ENCODE measurements around the gene TCF20. TPM values are rescaled to one million over a fixed set of nuclear protein-coding genes. Genes with fewer than 3 reads are reported as not detected.

TCF20 gene
- total RNA-seq, 1 donor from 2014 or later, result 112 TPM

DNA sequence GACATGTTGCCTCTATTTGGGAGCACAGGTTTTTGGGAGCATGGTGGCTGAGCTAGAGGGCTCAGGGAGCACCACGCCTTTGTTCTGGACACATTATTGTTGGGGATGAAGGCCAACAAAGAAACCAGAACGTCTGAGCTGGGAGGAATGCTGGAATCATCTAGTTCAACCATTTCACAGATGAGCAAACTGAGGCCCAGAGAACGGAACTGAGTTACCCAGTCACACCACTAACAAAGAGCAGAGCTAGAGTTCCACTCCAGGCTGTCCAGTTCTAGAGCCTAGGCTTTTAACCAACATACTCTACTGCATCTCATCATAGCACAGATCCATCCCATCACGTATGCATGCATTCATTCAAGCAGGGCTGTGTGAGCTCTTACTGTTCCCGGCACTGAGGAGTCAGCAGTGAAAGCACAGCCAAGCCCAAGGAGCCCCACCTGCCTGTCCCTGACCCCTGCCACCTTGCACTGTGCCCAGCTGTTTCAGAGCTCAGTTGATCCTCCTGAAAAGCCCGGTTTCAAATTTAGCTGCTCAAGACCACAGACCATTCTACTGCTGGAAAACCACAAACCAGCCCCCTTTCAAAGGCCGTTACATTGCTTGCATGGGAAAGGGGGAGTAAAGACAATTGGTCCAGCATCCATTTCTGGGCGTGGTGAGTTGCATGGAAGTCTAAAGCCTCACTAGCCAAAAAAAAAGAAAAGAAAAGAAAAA lies 16.9 kb upstream of the TCF20 start:
- Mint-ChIP-seq H3K27ac (ENCODE audit: unreplicated experiment) (no peak overlapping the region), H3K27me3 (ENCODE audit: unreplicated experiment) (peaks cover 13% of the 10 kb centered on the region), H3K4me3 (ENCODE audit: unreplicated experiment) (no peak overlapping the region), H3K9me3 (ENCODE audit: unreplicated experiment) (peaks cover 9% of the 10 kb centered on the region), H3K36me3 (ENCODE audit: unreplicated experiment) (no peaks in the 10 kb centered on the region), H3K4me1 (ENCODE audit: low read depth, unreplicated experiment) (peaks cover 25% of the 10 kb centered on the region)
- no peak for DNase-seq
- TF ChIP-seq, protein P1, sequence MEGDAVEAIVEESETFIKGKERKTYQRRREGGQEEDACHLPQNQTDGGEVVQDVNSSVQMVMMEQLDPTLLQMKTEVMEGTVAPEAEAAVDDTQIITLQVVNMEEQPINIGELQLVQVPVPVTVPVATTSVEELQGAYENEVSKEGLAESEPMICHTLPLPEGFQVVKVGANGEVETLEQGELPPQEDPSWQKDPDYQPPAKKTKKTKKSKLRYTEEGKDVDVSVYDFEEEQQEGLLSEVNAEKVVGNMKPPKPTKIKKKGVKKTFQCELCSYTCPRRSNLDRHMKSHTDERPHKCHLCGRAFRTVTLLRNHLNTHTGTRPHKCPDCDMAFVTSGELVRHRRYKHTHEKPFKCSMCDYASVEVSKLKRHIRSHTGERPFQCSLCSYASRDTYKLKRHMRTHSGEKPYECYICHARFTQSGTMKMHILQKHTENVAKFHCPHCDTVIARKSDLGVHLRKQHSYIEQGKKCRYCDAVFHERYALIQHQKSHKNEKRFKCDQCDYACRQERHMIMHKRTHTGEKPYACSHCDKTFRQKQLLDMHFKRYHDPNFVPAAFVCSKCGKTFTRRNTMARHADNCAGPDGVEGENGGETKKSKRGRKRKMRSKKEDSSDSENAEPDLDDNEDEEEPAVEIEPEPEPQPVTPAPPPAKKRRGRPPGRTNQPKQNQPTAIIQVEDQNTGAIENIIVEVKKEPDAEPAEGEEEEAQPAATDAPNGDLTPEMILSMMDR (IDR thresholded peaks at IDR 0.05; ENCODE audit: partially characterized antibody, unreplicated experiment), result no peak

DNA sequence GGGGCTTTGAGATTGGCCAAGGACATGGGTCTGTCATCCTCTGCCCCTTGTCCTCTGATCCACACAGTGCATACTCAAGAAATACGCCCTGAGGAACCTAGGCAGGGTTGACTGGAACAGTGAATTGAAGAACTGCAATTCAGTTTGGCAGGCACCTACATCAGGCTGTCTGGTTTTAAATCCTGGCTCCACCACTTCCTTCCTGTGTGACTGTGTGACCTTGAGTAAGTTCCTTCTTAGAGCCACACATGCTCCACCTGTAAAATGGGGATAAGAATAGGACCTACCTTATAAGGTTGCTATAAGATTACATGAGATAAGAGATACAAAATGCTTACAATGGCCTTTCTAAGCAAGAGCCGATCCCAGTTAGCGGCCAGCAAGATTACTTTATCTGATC lies 15.8 kb upstream of the TCF20 start:
- peaks cover 23% of the 10 kb centered on the region for H3K4me1 Mint-ChIP-seq (ENCODE audit: low read depth, unreplicated experiment)
- H3K27ac Mint-ChIP-seq (ENCODE audit: unreplicated experiment), result no peak overlapping the region
- H3K36me3 Mint-ChIP-seq (ENCODE audit: unreplicated experiment), result no peaks in the 10 kb centered on the region
- TF ChIP-seq, protein P1 (IDR thresholded peaks at IDR 0.05; ENCODE audit: partially characterized antibody, unreplicated experiment), result no peak
- no peak overlapping the region for H3K4me3 Mint-ChIP-seq (ENCODE audit: unreplicated experiment)
- peaks cover 13% of the 10 kb centered on the region for H3K27me3 Mint-ChIP-seq (ENCODE audit: unreplicated experiment)
- no peak for DNase-seq
- H3K9me3 Mint-ChIP-seq (ENCODE audit: unreplicated experiment), result peaks cover 9% of the 10 kb centered on the region

DNA sequence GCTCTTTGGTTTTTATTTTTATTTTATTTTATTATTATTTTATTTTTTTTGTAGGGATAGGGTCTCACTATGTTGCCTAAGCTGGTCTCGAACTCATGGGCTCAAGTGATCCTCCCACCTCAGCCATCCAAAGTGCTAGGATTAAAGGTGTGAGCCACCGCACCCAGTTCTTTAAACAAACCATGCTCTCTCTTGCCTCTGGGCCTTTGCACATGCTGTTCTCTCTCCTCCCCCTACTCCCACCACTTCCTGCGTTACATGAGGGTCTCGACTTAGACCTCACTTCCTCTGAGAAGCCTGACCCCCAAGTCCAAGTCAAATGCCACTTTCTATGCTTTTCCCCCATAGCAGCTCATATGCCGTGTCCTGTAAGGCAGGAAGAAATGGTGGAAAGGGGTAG lies 15.2 kb upstream of the TCF20 start:
- no peak overlapping the region for H3K4me3 Mint-ChIP-seq (ENCODE audit: unreplicated experiment)
- no peak overlapping the region for H3K27ac Mint-ChIP-seq (ENCODE audit: unreplicated experiment)
- peaks cover 9% of the 10 kb centered on the region for H3K9me3 Mint-ChIP-seq (ENCODE audit: unreplicated experiment)
- peaks cover 13% of the 10 kb centered on the region for H3K27me3 Mint-ChIP-seq (ENCODE audit: unreplicated experiment)
- TF ChIP-seq, protein P1 (IDR thresholded peaks at IDR 0.05; ENCODE audit: partially characterized antibody, unreplicated experiment), result no peak
- H3K4me1 Mint-ChIP-seq (ENCODE audit: low read depth, unreplicated experiment), result peaks cover 22% of the 10 kb centered on the region
- no peak for DNase-seq
- H3K36me3 Mint-ChIP-seq (ENCODE audit: unreplicated experiment), result no peaks in the 10 kb centered on the region

DNA sequence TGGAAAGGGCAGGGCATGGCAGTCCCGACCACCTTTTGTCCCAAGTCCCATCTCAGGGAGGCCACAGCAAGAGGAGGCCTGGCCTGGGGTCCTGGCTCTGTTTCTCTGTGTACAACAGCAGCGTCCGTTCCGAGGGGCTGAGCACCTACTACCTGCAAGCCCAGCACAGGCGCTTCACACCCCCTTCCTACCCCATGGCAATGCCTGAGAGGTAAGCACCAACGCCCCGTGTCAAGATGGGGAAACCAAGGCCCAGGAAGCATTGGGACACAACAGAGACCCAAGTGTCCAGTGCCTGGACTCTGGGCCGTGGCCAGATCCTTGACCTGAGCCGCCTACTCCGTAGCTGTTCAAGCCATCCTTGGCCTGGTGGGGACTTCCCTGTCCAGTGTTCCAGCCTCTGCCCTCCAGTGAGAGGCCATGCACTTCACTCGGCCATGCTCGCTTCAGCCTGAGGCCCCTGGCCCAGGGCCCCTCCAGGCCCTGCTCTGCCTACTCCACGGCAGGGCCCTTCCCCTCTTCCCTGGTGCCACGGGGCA lies 14.3 kb upstream of the TCF20 start:
- peaks cover 13% of the 10 kb centered on the region for H3K27me3 Mint-ChIP-seq (ENCODE audit: unreplicated experiment)
- TF ChIP-seq, protein P1 (IDR thresholded peaks at IDR 0.05; ENCODE audit: partially characterized antibody, unreplicated experiment), result no peak
- no peak overlapping the region for H3K4me3 Mint-ChIP-seq (ENCODE audit: unreplicated experiment)
- H3K4me1 Mint-ChIP-seq (ENCODE audit: low read depth, unreplicated experiment), result peaks cover 27% of the 10 kb centered on the region
- no peak overlapping the region for H3K27ac Mint-ChIP-seq (ENCODE audit: unreplicated experiment)
- no peaks in the 10 kb centered on the region for H3K36me3 Mint-ChIP-seq (ENCODE audit: unreplicated experiment)
- peak; percentile 6 for DNase-seq
- peaks cover 9% of the 10 kb centered on the region for H3K9me3 Mint-ChIP-seq (ENCODE audit: unreplicated experiment)

DNA sequence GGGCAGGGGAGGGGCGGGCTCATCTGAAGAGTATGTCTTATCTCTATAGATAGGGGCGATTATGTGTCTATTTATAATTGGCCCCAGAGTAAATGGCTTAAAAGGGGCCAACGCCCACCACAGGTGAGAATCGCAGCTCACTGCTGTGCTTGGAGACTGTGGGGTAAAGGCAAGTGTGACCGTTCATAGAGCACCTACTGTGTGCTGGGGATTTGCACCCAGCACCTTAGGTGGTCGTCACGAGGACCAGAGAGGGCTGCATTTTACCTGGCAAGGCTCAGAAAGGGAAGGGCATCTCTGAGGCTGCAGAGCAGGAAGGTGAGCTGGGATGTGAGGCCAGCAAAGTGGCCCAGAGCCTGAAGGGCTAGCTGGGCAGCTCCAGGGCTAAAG lies 13.7 kb upstream of the TCF20 start:
- H3K36me3 Mint-ChIP-seq (ENCODE audit: unreplicated experiment), result no peaks in the 10 kb centered on the region
- peaks cover 11% of the 10 kb centered on the region for H3K27me3 Mint-ChIP-seq (ENCODE audit: unreplicated experiment)
- no peak overlapping the region for H3K4me3 Mint-ChIP-seq (ENCODE audit: unreplicated experiment)
- H3K9me3 Mint-ChIP-seq (ENCODE audit: unreplicated experiment), result peaks cover 7% of the 10 kb centered on the region
- no peak overlapping the region for H3K27ac Mint-ChIP-seq (ENCODE audit: unreplicated experiment)
- no peak for DNase-seq
- peaks cover 23% of the 10 kb centered on the region for H3K4me1 Mint-ChIP-seq (ENCODE audit: low read depth, unreplicated experiment)
- TF ChIP-seq, protein P1 (IDR thresholded peaks at IDR 0.05; ENCODE audit: partially characterized antibody, unreplicated experiment), result no peak
